GM21717 (cell line): Measurements from ENCODE around the gene CBLB.
A peak's percentile ranks its signal among the peaks of the same experiment; 100 is the strongest.

Experiments used
- ATAC-seq: cut with Tn5 transposase; IDR thresholded peaks from one replicate; pipeline ENCODE4 v1.9.1; 2021; ENCODE audit warnings: mild to moderate bottlenecking, moderate library complexity; ENCODE audit not compliant: unreplicated experiment

Gene CBLB

DNA sequence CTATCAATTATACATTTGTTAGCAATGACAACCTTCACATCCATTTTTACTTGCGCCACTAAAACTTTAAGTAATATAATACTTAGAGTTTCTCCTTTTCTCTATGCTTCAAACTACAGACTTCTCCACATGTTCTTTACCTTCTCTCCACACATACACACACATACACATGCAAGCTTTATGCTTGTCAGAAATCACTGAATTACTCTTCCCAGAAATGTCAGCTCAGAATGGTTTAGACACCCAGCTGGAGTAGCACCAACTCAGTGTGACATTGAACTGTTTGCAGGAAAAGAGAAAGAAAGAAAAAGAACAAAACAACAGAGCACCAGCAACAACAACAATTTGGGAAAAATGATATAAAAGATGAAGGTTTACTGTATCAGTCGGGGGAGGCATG lies 20.9 kb downstream of the CBLB start:
- no peak for ATAC-seq

DNA sequence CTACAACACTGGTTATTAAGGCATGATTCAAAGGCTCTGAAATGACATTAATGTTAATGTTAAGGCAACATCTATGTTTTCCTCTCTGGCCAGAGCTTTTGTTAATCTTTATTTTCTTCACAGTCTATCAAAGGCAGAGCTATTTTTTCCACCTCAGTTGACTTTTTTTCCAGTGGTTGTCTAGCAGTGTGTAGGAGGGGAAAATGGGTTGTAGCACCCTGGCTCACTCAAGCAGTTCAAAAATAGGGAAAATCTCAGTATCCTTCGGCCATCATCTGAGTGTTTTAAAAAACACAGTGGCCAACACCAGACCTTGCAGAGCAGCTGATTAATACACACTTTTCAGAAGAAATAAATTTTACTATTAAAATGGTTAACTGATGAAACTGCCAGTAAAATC lies 21.4 kb downstream of the CBLB start:
- ATAC-seq: no peak

DNA sequence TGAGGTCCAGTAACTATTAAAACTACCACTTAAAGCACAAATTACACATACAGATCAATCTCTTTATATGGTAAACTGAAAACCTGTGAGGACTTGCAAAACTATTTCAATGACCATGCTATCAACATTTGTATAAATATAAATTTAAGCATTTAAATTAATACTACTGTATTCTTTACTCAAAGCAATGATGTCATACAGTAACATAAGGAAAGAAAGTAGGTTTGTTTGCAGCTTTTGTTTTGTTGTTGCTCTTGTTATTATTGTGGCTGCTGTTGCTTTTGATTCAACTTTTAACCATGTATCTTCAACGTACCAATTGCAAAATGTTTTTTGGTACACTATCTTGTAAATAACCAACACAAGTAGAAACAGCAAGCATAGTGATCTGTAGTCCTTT lies 22.0 kb downstream of the CBLB start:
- ATAC-seq: no peak

DNA sequence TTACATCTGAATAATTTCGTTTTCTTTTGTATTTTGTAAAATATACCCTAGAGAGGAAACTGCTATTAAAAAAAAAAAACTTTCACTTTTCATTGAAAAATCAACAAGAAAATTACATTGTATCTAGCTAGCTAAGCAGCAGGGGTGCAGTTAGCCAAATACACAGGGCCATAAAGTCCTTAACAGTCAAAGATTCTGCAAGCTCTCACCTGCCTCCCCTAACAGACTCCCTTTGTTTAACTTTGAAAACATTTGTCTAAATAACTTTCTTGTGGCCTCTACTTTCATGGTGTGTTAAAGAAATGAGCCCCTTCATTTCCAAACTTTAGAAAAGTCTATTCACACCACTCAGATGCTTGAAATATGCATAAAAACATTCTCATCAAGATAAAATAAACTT lies 23.3 kb downstream of the CBLB start:
- no peak for ATAC-seq

DNA sequence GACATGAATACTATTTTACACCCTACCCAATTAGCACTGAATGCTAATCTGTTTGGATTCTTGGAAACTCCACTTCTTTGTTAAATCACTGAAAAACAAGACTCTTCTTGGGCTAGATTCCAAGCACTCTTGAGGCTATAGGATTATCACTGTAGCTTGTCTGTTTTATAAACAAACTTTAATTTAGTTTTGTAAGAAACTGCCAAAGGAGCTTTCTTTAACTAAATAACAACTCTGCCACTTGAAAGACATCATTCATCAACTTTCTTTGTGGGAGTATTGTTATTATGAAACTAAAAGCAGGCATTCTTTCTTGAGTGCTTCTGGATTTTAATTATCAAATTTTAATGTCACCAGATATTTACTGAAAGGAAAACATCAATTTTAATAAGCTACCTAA lies 24.1 kb downstream of the CBLB start:
- no peak for ATAC-seq

DNA sequence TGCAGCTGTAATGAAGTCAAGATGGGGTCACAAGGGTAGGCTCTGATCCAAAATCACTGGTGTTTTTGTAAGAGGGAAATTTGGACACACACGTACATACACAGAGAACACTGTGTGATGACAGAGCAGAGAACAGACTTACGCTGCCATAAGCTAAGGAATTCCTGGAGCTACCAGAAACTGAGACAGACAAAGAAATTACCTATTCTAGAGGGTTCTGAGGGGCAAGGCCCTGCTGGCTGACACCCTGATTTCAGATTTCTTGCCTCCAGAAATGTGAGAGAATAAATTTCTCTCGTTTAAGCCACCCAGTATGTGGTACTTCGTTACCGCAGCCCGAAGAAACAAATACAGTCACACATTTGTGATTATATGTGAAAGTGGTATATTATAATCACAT lies 24.8 kb downstream of the CBLB start:
- ATAC-seq: no peak

DNA sequence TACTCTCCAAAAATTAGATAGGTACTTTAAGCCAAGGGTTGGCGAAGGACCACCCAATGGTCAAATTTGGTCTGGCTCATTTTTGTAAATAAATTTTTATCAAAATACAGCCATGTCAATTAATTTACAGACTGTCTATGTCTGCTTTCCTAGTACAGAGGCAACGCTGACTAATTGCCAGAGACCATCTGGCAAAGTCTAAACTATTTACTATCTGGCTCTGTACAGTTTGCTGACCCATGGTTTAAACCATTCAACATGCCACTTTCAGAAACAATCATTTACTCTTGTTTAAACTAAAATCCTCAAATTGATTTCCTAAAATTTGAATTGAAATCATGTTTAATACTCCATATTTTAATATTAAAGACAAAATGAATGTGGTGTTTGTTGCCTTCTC lies 25.9 kb downstream of the CBLB start:
- ATAC-seq: no peak

DNA sequence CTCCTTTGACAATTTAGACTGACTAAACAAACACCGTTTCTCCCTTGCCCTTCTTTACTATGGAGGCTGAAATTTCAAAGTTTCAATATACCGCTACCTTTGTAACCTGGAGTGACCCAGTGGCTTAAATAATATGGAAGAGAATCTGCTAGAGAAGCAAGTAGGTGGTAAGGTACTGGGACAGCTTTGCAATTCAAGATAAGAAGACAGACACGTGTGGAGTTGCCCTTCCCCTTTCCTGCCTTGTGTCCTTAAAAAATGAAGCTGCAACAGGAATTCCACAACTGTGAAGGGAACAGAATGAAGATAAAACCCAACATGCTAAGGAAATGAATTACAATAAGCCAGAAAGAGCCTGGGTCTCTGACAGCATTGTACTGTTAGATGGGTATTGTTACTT lies 26.4 kb downstream of the CBLB start:
- ATAC-seq: no peak

DNA sequence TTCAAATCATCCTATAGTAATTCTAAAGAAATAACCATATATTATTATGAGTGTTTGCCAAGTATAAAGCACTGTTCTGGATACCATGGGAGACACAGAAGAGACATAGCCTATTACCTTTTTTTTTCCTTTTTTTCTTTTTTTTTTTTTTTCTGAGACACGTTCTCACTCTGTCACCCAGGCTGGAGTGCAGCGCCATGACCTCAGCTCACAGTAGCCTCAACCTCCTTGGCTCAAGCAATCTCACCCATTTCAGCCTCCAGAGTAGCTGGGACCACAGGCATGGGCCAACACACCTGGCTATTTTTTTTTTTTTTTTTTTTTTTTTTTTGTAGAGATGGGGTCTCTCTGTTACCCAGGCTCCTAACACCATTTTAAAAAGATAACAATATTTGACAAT lies 30.9 kb downstream of the CBLB start:
- ATAC-seq: no peak

DNA sequence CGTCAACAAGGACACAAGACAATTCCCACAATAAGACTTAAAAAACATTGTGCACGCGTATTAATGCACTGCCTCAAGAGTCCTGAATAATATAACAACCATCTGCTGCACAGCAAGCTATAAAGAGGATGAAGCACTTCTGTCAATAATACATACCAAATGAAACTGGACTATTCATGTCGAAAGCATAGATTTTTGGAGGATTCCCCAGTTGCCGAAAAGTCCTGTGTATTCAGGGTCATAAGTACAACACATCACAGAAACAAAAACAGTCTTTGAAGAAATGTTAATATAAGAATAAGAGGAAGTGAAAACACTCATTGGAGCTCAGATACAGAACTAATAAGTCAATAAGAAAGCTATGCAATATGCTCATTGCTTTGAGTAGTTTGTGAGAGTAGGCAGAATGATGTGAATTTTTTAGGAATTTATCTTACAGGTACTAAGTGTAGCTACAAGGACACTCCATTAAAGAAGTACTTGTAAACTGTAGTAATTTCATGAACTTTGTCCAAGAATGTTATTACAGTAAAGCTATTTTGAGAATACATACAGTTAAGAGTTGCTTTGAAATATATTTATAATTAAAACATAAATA lies 31.6 kb downstream of the CBLB start:
- peak; percentile 95 for ATAC-seq

DNA sequence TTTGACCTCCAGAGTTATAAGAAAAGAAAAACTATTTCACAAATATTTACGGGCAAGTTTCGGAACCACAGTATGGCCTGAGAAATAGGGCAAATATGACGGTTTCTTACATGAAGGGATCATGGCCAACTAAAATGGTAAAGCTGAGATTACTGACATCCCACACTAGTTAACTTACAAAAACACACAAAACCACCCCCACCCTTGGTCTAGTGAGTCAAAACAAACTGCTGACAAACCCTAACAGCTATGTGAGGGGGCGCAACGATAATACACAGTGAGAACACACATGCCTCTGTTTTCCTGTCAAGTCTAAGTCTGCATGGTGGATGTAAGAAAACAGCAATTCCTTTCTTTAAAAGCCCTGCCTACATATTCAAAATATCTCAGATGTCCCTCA lies 32.3 kb downstream of the CBLB start:
- no peak for ATAC-seq

DNA sequence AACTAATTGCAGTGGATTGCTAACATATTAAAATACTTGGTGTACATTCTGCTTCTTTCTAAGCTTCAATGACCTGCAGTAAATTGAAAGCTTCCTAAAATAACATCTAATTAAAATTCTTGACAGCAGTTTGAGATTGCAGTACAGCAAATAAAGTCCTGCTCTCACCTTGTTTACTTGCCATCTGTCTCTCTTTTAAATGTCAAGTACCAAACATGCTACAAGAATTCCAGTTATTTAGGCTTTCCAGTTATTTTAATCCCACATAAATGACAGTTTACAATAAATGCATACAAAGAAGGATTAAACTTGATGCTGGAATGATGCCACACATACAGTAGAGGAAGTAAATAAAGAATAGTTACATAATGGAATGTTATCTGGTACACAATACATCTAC lies 33.2 kb downstream of the CBLB start:
- no peak for ATAC-seq

DNA sequence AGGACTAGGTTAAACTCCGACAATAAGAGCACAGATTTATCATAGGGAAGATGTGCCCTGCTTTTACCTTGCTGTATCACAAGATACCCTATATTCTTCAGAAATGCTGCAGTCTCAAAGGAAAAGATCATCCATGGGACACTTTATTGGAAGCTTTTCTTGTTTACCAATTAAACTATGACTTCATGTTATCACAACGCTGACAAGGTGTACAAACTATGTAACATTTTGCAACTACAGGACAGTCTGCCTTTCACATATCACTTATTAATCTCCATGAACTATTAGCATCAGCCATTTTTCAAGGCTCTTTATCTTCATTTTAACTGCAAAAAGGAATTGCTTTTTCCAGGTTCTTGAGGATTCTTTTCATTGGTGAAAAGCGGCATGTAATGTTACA lies 34.0 kb downstream of the CBLB start:
- no peak for ATAC-seq

DNA sequence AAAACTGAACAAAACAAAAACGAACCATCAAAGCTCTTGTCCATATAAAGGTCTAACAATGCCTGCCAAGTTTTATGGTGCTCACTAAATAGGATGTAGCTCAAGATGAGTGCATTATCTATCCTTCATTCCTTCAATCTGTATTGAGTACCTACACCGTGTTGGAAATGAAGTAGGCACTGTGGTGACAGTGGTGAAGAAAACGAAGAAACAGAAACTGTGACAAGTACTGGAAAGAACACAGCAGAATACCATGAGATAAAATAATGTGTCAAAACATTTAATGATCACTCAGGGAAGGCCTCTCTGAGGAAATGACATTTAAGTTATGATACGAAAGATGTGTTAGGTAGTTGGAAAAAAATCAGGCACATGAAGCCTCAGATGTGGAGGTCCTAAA lies 36.2 kb downstream of the CBLB start:
- ATAC-seq: no peak

DNA sequence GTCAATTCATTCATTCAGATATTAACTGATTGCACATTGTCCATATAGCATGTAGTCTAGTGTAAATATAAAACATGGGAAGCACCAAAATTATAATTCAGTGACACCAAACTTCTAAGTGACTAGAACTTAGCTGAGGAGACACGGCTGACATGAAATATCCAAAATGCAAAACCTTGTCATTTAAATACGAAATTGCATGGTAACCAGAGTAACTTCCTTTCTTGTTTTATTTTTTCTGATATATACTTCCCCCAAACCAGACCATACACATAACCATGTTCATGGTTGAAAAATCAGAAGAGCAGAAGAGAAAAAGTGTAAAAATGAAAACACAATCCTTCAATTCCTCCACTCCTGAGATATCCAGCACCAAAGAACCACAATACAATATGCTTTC lies 38.0 kb downstream of the CBLB start:
- no peak for ATAC-seq

DNA sequence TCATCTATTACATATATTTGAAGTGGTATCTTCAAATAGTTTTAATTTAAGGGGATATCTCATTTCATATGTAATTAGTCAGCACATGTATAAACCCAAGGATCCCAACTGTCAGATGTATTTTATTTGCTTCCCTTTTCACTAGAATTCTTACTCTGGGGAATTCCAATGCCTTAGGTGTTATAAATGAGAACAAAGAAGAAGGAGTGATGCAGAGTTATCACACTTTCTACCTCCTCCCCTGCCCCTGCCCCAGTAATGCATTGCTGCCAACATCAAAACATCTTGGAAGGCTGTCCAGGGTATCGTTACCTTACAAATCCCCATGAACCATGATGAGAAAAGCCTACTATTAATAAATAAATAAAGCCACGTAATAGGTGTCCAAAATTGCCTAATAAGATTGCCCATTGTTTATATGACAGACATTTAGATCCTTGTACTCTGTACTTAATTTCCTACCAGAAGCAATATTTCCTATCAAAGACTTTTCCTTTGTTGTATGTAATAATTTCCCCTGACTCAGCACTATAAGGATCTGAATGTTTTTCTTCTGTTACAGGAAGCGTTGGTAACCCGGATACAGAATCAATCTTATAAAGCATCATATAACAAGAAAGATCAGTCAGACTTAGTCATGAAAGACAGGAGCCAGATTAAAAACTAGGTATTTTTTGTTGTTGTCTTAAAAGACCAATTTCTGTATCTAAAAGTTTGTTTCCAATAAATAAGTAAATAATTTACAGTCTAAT lies 38.8 kb downstream of the CBLB start:
- ATAC-seq: no peak

DNA sequence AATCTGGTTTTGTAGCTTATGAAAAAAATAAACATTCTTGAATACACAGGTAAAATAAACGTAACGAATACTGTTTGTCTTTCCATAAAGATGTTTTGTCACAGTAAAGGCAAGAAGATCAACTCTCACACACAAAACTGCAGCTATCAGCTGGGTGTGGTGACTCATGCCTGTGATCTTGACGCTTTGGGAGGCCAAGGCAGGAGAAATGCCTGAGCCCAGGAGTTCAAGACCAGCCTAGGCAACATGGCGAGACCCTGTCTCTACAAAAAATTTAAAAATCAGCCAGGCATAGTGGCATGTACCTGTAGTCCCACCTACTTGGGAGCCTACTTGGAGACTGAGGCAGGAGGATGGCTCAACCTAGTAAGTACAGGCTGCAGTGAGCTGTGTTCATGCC lies 39.6 kb downstream of the CBLB start:
- no peak for ATAC-seq

DNA sequence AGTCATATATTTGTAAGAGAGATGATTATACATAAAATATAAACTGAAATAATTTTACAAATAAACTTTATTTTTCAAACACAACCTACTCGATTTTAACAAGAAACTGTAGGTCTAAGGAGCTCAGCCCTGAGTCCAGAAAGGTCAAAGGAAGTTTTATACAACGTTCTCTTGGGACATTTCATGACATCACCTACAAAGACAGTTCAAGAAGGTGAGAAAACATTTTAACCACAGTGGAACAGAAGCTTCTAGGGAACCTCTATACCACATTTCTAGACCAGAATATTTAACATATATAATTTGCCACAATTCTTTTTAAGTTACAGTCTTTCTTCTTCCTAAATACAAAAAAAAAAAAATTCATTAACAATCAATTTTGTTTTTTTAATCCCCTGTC lies 40.1 kb downstream of the CBLB start:
- ATAC-seq: no peak

DNA sequence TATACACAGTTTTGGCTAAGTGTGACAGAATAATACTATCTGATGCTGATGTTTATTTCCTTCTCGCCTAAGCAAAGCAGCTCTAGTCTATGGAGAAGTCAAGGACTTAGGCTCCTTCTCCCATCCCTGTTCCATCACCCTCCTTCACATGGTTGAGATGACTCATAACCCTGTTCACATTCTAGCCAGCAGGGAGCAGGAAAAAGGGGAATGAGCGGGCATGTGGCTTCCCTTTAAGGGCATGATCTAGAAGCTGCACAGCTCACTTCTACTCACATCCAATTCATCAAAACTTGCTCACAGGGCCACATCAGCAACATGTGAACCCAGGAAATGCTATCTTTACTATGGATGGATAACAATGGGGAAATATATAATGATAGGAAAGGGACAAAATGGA lies 40.9 kb downstream of the CBLB start:
- no peak for ATAC-seq

DNA sequence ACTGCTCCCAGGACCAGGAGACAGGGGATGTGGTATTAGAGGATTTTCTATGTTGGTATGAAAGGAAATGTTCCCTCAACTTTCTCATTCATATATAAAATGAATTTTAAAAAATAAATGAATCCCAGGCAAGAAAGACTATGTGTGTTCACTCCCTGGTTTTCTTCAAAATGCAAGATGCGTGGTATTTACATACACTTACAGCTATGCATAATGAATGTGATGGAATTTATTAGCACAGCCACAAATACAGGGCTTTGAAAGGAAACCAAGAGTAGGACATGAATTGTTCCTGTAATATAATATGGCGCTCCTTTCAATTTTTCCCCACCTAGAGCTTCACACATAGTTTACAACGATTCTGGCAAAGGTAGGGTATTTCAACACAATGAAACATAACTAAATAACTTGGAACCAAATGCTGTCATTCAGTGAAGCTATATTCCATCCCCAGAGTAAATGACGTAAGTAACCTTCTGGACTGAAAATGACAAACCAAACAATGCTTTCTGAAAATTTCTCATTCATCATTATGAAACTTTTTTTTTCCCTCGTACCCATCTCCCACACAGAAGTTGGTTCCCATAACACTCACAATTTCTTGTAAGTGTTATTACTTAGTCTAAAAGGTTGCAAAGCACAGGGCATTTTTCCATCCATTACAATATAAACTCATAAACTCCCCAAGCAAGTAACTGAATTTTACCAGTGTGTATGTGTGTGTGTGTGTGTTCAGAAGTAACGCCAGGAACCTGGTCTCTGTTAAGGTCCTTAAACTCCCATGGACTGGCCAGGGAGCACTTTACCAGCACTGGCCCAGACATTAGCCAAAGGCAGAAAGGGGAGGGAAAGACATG lies 41.8 kb downstream of the CBLB start:
- peak; percentile 50 for ATAC-seq

DNA sequence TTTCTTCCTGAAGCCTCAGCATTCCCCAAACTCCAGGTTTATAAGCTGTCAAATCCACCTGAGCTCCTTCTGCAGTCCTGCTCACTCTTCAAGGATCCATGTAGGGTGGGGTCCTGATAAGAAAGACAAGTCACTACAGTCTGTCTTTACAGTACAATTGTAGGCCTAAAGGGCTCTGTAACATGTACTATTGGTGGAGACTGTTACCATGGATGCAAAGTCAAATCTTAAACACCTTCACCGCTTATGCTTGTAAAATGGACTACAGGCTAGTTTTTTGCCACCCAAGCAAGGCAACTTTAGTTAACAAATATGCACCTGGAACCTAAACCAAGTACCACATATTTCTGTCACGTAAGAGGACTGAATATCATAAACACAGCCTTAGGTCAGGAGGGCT lies 44.7 kb downstream of the CBLB start:
- no peak for ATAC-seq
